HCT116 (cell line): ENCODE data around the gene GANC. TPM values are rescaled to one million over a fixed set of nuclear protein-coding genes. Genes with fewer than 3 reads are reported as not detected.

Experiments used
- ATAC-seq: fragments of 200-7000 bp; cut with Tn5 transposase; 2 replicates; pipeline ENCODE4 v1.9.1; 2020; ENCODE audit warnings: mild to moderate bottlenecking, moderate library complexity
- BruUV-seq: library from RNA; stranded (reverse); fragments of 400-500 nt; replicated peaks from 2 replicates; lab custom pipeline; 2021; lab: Mats Ljungman, UMichigan
- CTCF ChIA-PET: fragments of 300-600 bp; sonication (Branson Sonifier 250); formaldehyde crosslinking; loops from one replicate; lab custom pipeline; 2021; ENCODE audit warnings: antibody characterized with exemption; lab: Charles Lee
- POLR2A ChIA-PET: fragments of 300-600, 350-600 bp; sonication (Branson Sonifier 250); formaldehyde crosslinking; loops from one replicate; lab custom pipeline; 2021; ENCODE audit warnings: antibody characterized with exemption; lab: Charles Lee
- RAD21 ChIA-PET, 2 experiments: fragments of 300-600 bp; sonication (Branson Sonifier 250); formaldehyde crosslinking; loops; one replicate each; lab custom pipeline; 2023; ENCODE audit warnings: low total read pairs in 2 of 2; ENCODE audit not compliant: uncharacterized antibody in 2 of 2, unreplicated experiment in 2 of 2, low non-redundant PET in 1 of 2; lab: Charles Lee
- DNase-seq: peaks from one replicate; pipeline ENCODE4 v3.0.0-alpha.2; 2010; ENCODE audit warnings: low read depth, low spot score
- H2AFZ ChIP-seq: fragments of 200-600 bp; shearing (Covaris generic), sonication (generic); 2 replicates; pipeline ENCODE4 v1.6.1; 2017; ENCODE audit warnings: low read depth, mixed run types, mixed read lengths, antibody characterized with exemption, low read length; ENCODE audit not compliant: poor library complexity, severe bottlenecking
- H3K27ac ChIP-seq: 2 replicates; pipeline ENCODE4 v1.5.1; 2012; ENCODE audit warnings: low read depth, low read length
- H3K27me3 ChIP-seq: fragments of 200-600 bp; sonication (generic); 2 replicates; pipeline ENCODE4 v1.6.1; 2016; ENCODE audit warnings: mixed run types, low read length, mixed read lengths; ENCODE audit not compliant: insufficient read depth
- H3K36me3 ChIP-seq, 2 experiments: fragments of 200-500 bp in 1 of 2; fragments of 200-600 bp in 1 of 2; sonication (Bioruptor generic) in 1 of 2; sonication (generic) in 1 of 2; 2 replicates each; pipeline versions ENCODE4 v1.5.1 to v1.6.1; 2014 to 2016; ENCODE audit warnings: low read length in 2 of 2, inconsistent platforms in 1 of 2, mixed read lengths in 1 of 2, mixed run types in 1 of 2; ENCODE audit not compliant: insufficient read depth in 2 of 2, control insufficient read depth in 1 of 2
- H3K4me1 ChIP-seq, 2 experiments: fragments of 200-600 bp in 1 of 2; sonication (generic) in 1 of 2; 2 replicates each; pipeline versions ENCODE4 v1.5.1 to v1.6.1; 2012 to 2017; ENCODE audit warnings: low read length in 2 of 2, inconsistent platforms in 1 of 2, mild to moderate bottlenecking in 1 of 2, mixed read lengths in 1 of 2, mixed run types in 1 of 2, moderate library complexity in 1 of 2; ENCODE audit not compliant: insufficient read depth in 2 of 2, control insufficient read depth in 1 of 2
- H3K4me2 ChIP-seq: fragments of 200-600 bp; sonication (generic); 2 replicates; pipeline ENCODE4 v1.6.1; 2017; ENCODE audit warnings: mixed run types, low read length, mixed read lengths
- H3K4me3 ChIP-seq, 2 experiments: fragments of 200-600 bp in 1 of 2; sonication (generic) in 1 of 2; replicated peaks in 1 of 2; 2 replicates each; pipeline ENCODE4 v1.5.1; 2011 to 2016; ENCODE audit warnings: low read length in 2 of 2, control low read depth in 1 of 2, low read depth in 1 of 2, mild to moderate bottlenecking in 1 of 2, mixed read lengths in 1 of 2, mixed run types in 1 of 2
- H3K79me2 ChIP-seq: fragments of 200-600 bp; sonication (generic); 2 replicates; pipeline ENCODE4 v1.6.1; 2017; ENCODE audit warnings: mild to moderate bottlenecking, mixed run types, low read length, moderate library complexity, mixed read lengths; ENCODE audit not compliant: insufficient read depth
- H3K9ac ChIP-seq: fragments of 200-600 bp; sonication (generic); 2 replicates; pipeline ENCODE4 v1.6.1; 2016; ENCODE audit warnings: low read length, mixed read lengths
- H3K9me2 ChIP-seq: fragments of 200-600 bp; sonication (generic), shearing (Covaris generic); 2 replicates; pipeline ENCODE4 v1.6.1; 2017; ENCODE audit warnings: mixed run types, mild to moderate bottlenecking, moderate library complexity; ENCODE audit not compliant: insufficient read depth
- H3K9me3 ChIP-seq, 2 experiments: fragments of 200-500 bp in 1 of 2; fragments of 200-600 bp in 1 of 2; sonication (Bioruptor generic) in 1 of 2; sonication (generic) in 1 of 2; 2 replicates each; pipeline ENCODE4 v1.6.1; 2014 to 2017; ENCODE audit warnings: low read length in 2 of 2, mixed read lengths in 2 of 2, inconsistent platforms in 1 of 2, low read depth in 1 of 2, mild to moderate bottlenecking in 1 of 2, mixed run types in 1 of 2, moderate library complexity in 1 of 2; ENCODE audit not compliant: control insufficient read depth in 1 of 2, insufficient read depth in 1 of 2
- H4K20me1 ChIP-seq: fragments of 200-600 bp; sonication (generic), shearing (Covaris generic); 2 replicates; pipeline ENCODE4 v1.6.1; 2017; ENCODE audit warnings: mixed run types, mild to moderate bottlenecking, moderate library complexity; ENCODE audit not compliant: insufficient read depth
- CBX3 ChIP-seq: IDR thresholded peaks from 2 replicates; pipeline ENCODE4 v1.6.1; 2012; ENCODE audit warnings: low read depth
- CEBPB ChIP-seq: IDR thresholded peaks from 2 replicates; pipeline ENCODE4 v1.6.1; 2012; ENCODE audit warnings: low read depth
- CTCF ChIP-seq, 3 experiments: fragments of 200-600 bp in 1 of 3; sonication (generic) in 1 of 3; IDR thresholded peaks in 2 of 3; conservative IDR thresholded peaks in 1 of 3; 2 replicates each; pipeline ENCODE4 v1.5.1; 2012 to 2017; ENCODE audit warnings: low read depth in 2 of 3, low read length in 2 of 3, antibody characterized with exemption in 1 of 3, borderline replicate concordance in 1 of 3, control low read depth in 1 of 3, mild to moderate bottlenecking in 1 of 3, mixed read lengths in 1 of 3, mixed run types in 1 of 3, moderate library complexity in 1 of 3; ENCODE audit not compliant: insufficient read depth in 1 of 3
- EGR1 ChIP-seq: IDR thresholded peaks from 2 replicates; pipeline ENCODE4 v1.6.1; 2012; ENCODE audit warnings: low read depth
- ELF1 ChIP-seq: IDR thresholded peaks from 2 replicates; pipeline ENCODE4 v1.6.1; 2012; ENCODE audit warnings: low read depth, borderline replicate concordance
- FOSL1 ChIP-seq: IDR thresholded peaks from 2 replicates; pipeline ENCODE4 v1.6.1; 2012; ENCODE audit warnings: low read depth
- JUND ChIP-seq: IDR thresholded peaks from 2 replicates; pipeline ENCODE4 v1.6.1; 2012
- POLR2A ChIP-seq: IDR thresholded peaks from 2 replicates; pipeline ENCODE4 v1.7.0; 2011; ENCODE audit warnings: borderline replicate concordance; ENCODE audit not compliant: insufficient read depth, insufficient read length; ENCODE audit errors: extremely low read depth
- POLR2AphosphoS5 ChIP-seq: IDR thresholded peaks from 2 replicates; pipeline ENCODE4 v1.6.1; 2011; ENCODE audit warnings: mild to moderate bottlenecking, low read depth, low read length, moderate library complexity
- RAD21 ChIP-seq: IDR thresholded peaks from 2 replicates; pipeline ENCODE4 v1.6.1; 2012; ENCODE audit warnings: low read depth, mild to moderate bottlenecking
- REST ChIP-seq: IDR thresholded peaks from 2 replicates; pipeline ENCODE4 v1.6.1; 2012; ENCODE audit warnings: low read depth
- SIN3A ChIP-seq: IDR thresholded peaks from 2 replicates; pipeline ENCODE4 v1.6.1; 2012; ENCODE audit warnings: low read depth
- SRF ChIP-seq: IDR thresholded peaks from 2 replicates; pipeline ENCODE4 v1.6.1; 2012; ENCODE audit warnings: low read depth
- TCF7L2 ChIP-seq: IDR thresholded peaks from 2 replicates; pipeline ENCODE4 v1.7.0; 2011; ENCODE audit warnings: borderline replicate concordance, inconsistent platforms; ENCODE audit not compliant: insufficient read depth, insufficient read length; ENCODE audit errors: extremely low read depth
- YY1 ChIP-seq: IDR thresholded peaks from 2 replicates; pipeline ENCODE4 v1.6.1; 2011; ENCODE audit warnings: low read length, low read depth, moderate library complexity, mild to moderate bottlenecking; ENCODE audit not compliant: insufficient replicate concordance; ENCODE audit errors: extremely low read depth
- ZFX ChIP-seq: fragments of 450-650 bp; IDR thresholded peaks from 2 replicates; pipeline ENCODE4 v1.6.1; 2017
- ZNF274 ChIP-seq: fragments of 200-500 bp; sonication (Bioruptor generic); IDR thresholded peaks from 2 replicates; pipeline ENCODE4 v1.6.1; 2014; ENCODE audit warnings: mild to moderate bottlenecking, low read depth, low read length, inconsistent platforms
- intact Hi-C: fragments of 100-400 bp; cut with micrococcal nuclease; formaldehyde crosslinking; loops from 2 replicates; pipeline ENCODE4 v1.10.0; 2022
- total RNA-seq: library from RNA; stranded (reverse); gene quantifications from one replicate; pipeline ENCODE4 v1.2.1, GENCODE V29; 2021; ENCODE audit not compliant: unreplicated experiment
- TF ChIP-seq, protein P1 (sequence below): IDR thresholded peaks from 2 replicates; pipeline ENCODE4 v1.6.1; 2012

GANC gene
- total RNA-seq, 1 experiment from 2014 or later = 13.1 TPM

GRCh38 chr15:42270551-42270950 is 2.5 kb upstream of the GANC start:
- no TSS peak for BruUV-seq
- Histone ChIP-seq H3K4me3 (no peak overlapping the region), H3K4me1 (peaks cover 6 to 17% of the 10 kb centered on the region in 2 experiments; a peak in 3 of 4 replicates), H3K79me2 (peaks cover 62% of the 10 kb centered on the region), H3K36me3 (peaks cover 15% of the 10 kb centered on the region in 2 experiments; a peak in 3 of 4 replicates), H3K27me3 (no peaks in the 10 kb centered on the region), H3K9me3 (no peaks in the 10 kb centered on the region), H3K27ac (no peak overlapping the region), H3K9ac (no peak overlapping the region), H2AFZ (no peak overlapping the region), H4K20me1 (peaks cover 9% of the 10 kb centered on the region; the same call in 1 of the 2 replicates), H3K9me2 (no peaks in the 10 kb centered on the region), H3K4me2 (no peak overlapping the region)
- RAD21 ChIA-PET = no interaction called here
- DNase-seq (no peak), ATAC-seq (no peak)
- POLR2A ChIA-PET = no interaction called here
- TF ChIP-seq CBX3 (no peak), ZNF274 (no peak), RAD21 (no peak), REST (no peak), SRF (no peak), CEBPB (no peak), CTCF (IDR thresholded peaks at IDR 0.05 in 2 of 3, conservative IDR thresholded peaks at IDR 0.05 in 1 of 3; ENCODE audit: borderline replicate concordance in 1 of 3, insufficient read depth in 1 of 3, low read depth in 2 of 3, low read length in 2 of 3) (no peak), EGR1 (no peak), ELF1 (no peak), POLR2A (no peak), FOSL1 (no peak), POLR2AphosphoS5 (no peak), YY1 (no peak), ZFX (no peak), JUND (no peak), SIN3A (no peak), TCF7L2 (no peak)
- TF ChIP-seq, protein P1, sequence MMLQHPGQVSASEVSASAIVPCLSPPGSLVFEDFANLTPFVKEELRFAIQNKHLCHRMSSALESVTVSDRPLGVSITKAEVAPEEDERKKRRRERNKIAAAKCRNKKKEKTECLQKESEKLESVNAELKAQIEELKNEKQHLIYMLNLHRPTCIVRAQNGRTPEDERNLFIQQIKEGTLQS = no peak
- CTCF ChIA-PET = no interaction called here
- intact Hi-C loops = no loop called here
